IMR-90 (cell line): ENCODE measurements around the gene KCTD3. TPM values are rescaled to one million over a fixed set of nuclear protein-coding genes. Genes with fewer than 3 reads are reported as not detected.
A peak's percentile ranks its signal among the peaks of the same experiment; 100 is the strongest.

ENCODE experiments used
- ATAC-seq: fragments of 200-7000 bp; cut with Tn5 transposase; 2 replicates; pipeline ENCODE4 v1.9.1; 2020; ENCODE audit warnings: low read depth, mild to moderate bottlenecking, moderate library complexity
- BruUV-seq: library from RNA; stranded (reverse); fragments of 400-500 nt; replicated peaks from 2 replicates; lab custom pipeline; 2021; lab: Mats Ljungman, UMichigan
- CTCF ChIA-PET: fragments of 300-600 bp; formaldehyde crosslinking; extraction: SDS; loops from one replicate; lab custom pipeline; 2021; ENCODE audit warnings: antibody characterized with exemption; lab: Yijun Ruan, JAX
- POLR2A ChIA-PET: fragments of 300-600 bp; sonication (Branson Sonifier 250); formaldehyde crosslinking; loops from one replicate; lab custom pipeline; 2022; ENCODE audit warnings: antibody characterized with exemption; ENCODE audit not compliant: unreplicated experiment; lab: Charles Lee
- DNase-seq: peaks from one replicate; pipeline ENCODE4 v3.0.0; 2013
- H2AFZ ChIP-seq: replicated peaks from 2 replicates; pipeline ENCODE3; 2013; ENCODE audit warnings: low read length, mild to moderate bottlenecking; ENCODE audit not compliant: poor library complexity
- H2AK5ac ChIP-seq: 2 replicates; pipeline ENCODE4 v1.6.1; 2013; ENCODE audit warnings: low read depth, low read length, inconsistent platforms
- H2AK9ac ChIP-seq: replicated peaks from 2 replicates; pipeline ENCODE3; 2013; ENCODE audit warnings: mild to moderate bottlenecking, low read depth, low read length, moderate library complexity; ENCODE audit not compliant: poor library complexity
- H2BK120ac ChIP-seq: 2 replicates; pipeline ENCODE4 v1.6.1; 2013; ENCODE audit warnings: low read depth, low read length, inconsistent platforms
- H2BK15ac ChIP-seq: 3 replicates; pipeline ENCODE4 v1.6.1; 2013; ENCODE audit warnings: low read depth, low read length, inconsistent platforms
- H2BK20ac ChIP-seq: 2 replicates; pipeline ENCODE4 v1.6.1; 2013; ENCODE audit warnings: low read depth, mild to moderate bottlenecking, inconsistent platforms, low read length, moderate library complexity
- H2BK5ac ChIP-seq: 2 replicates; pipeline ENCODE4 v1.6.1; 2013; ENCODE audit warnings: mild to moderate bottlenecking, low read depth, low read length, inconsistent platforms; ENCODE audit not compliant: poor library complexity, severe bottlenecking
- H3K14ac ChIP-seq: replicated peaks from 2 replicates; pipeline ENCODE4 v1.6.1; 2013; ENCODE audit warnings: low read depth, low read length, inconsistent platforms
- H3K18ac ChIP-seq: 2 replicates; pipeline ENCODE4 v1.6.1; 2013; ENCODE audit warnings: low read depth, low read length, control low read depth
- H3K23ac ChIP-seq: 2 replicates; pipeline ENCODE4 v1.6.1; 2013; ENCODE audit warnings: low read depth, low read length, inconsistent platforms
- H3K27ac ChIP-seq: 2 replicates; pipeline ENCODE4 v1.5.1; 2013; ENCODE audit warnings: mild to moderate bottlenecking, control low read depth, low read length; ENCODE audit not compliant: insufficient read depth
- H3K27me3 ChIP-seq: 2 replicates; pipeline ENCODE4 v1.6.1; 2013; ENCODE audit warnings: low read length; ENCODE audit not compliant: control insufficient read depth, insufficient read depth
- H3K36me3 ChIP-seq: 2 replicates; pipeline ENCODE4 v1.6.1; 2013; ENCODE audit warnings: low read length, mixed read lengths; ENCODE audit not compliant: control insufficient read depth, insufficient read depth
- H3K4ac ChIP-seq: 2 replicates; pipeline ENCODE4 v1.6.1; 2013; ENCODE audit warnings: low read depth, low read length, inconsistent platforms
- H3K4me1 ChIP-seq: 2 replicates; pipeline ENCODE4 v1.6.1; 2013; ENCODE audit warnings: low read length, mixed read lengths; ENCODE audit not compliant: control insufficient read depth, insufficient read depth
- H3K4me2 ChIP-seq: 2 replicates; pipeline ENCODE4 v1.6.1; 2013; ENCODE audit warnings: low read depth, mild to moderate bottlenecking, control low read depth, low read length, moderate library complexity
- H3K4me3 ChIP-seq: 2 replicates; pipeline ENCODE4 v1.5.1; 2013; ENCODE audit warnings: low read depth, mild to moderate bottlenecking, control low read depth, low read length, moderate library complexity; ENCODE audit not compliant: insufficient read depth
- H3K56ac ChIP-seq: 2 replicates; pipeline ENCODE4 v1.6.1; 2013; ENCODE audit warnings: low read length, inconsistent platforms; ENCODE audit not compliant: insufficient read depth; ENCODE audit errors: extremely low read depth
- H3K79me1 ChIP-seq, 2 experiments: 2 replicates each; pipeline ENCODE4 v1.6.1; 2013; ENCODE audit warnings: low read length in 2 of 2, inconsistent platforms in 1 of 2, low read depth in 1 of 2
- H3K9ac ChIP-seq: 2 replicates; pipeline ENCODE4 v1.6.1; 2013; ENCODE audit warnings: low read depth, low read length, control low read depth
- H3K9me1 ChIP-seq: 2 replicates; pipeline ENCODE4 v1.6.1; 2013; ENCODE audit warnings: low read length, inconsistent platforms; ENCODE audit not compliant: insufficient read depth
- H3K9me3 ChIP-seq: 2 replicates; pipeline ENCODE4 v1.6.1; 2013; ENCODE audit warnings: low read length; ENCODE audit not compliant: control insufficient read depth, insufficient read depth
- H4K20me1 ChIP-seq: 2 replicates; pipeline ENCODE4 v1.6.1; 2013; ENCODE audit warnings: low read length, inconsistent platforms; ENCODE audit not compliant: insufficient read depth
- H4K5ac ChIP-seq: 2 replicates; pipeline ENCODE4 v1.6.1; 2013; ENCODE audit warnings: mild to moderate bottlenecking, low read depth, low read length, control low read depth
- H4K8ac ChIP-seq, 2 experiments: 2 replicates each; pipeline ENCODE4 v1.6.1; 2013; ENCODE audit warnings: low read depth in 2 of 2, low read length in 2 of 2, control low read depth in 1 of 2, inconsistent platforms in 1 of 2
- H4K91ac ChIP-seq: 2 replicates; pipeline ENCODE4 v1.6.1; 2013; ENCODE audit warnings: low read depth, low read length, inconsistent platforms; ENCODE audit not compliant: insufficient read depth
- BHLHE40 ChIP-seq: fragments of 150-350 bp; IDR thresholded peaks from 2 replicates; pipeline ENCODE4 v1.6.1; 2016; ENCODE audit warnings: mild to moderate bottlenecking, low read depth, low read length
- CHD1 ChIP-seq: IDR thresholded peaks from 2 replicates; pipeline ENCODE4 v1.6.1; 2012; ENCODE audit warnings: low read depth, low read length, improper control_type of control experiment
- ELK1 ChIP-seq: fragments of 150-350 bp; IDR thresholded peaks from 2 replicates; pipeline ENCODE4 v1.6.1; 2016; ENCODE audit warnings: low read depth, mild to moderate bottlenecking, low read length, moderate library complexity, borderline replicate concordance
- MAFK ChIP-seq: IDR thresholded peaks from 2 replicates; pipeline ENCODE4 v1.6.1; 2012; ENCODE audit warnings: low read depth, low read length, improper control_type of control experiment
- NFE2L2 ChIP-seq: fragments of 150-350 bp; IDR thresholded peaks from 2 replicates; pipeline ENCODE4 v1.6.1; 2016; ENCODE audit warnings: low read depth, mild to moderate bottlenecking, low read length
- POLR2A ChIP-seq: IDR thresholded peaks from 2 replicates; pipeline ENCODE4 v1.6.1; 2012; ENCODE audit warnings: mild to moderate bottlenecking, low read depth, low read length
- RCOR1 ChIP-seq: IDR thresholded peaks from 2 replicates; pipeline ENCODE4 v1.6.1; 2012; ENCODE audit warnings: mild to moderate bottlenecking, low read length, improper control_type of control experiment; ENCODE audit not compliant: insufficient replicate concordance
- RFX5 ChIP-seq: IDR thresholded peaks from 2 replicates; pipeline ENCODE4 v1.8.0; 2012; ENCODE audit warnings: low read depth, mild to moderate bottlenecking, low read length, moderate library complexity
- SMC3 ChIP-seq: fragments of 150-350 bp; IDR thresholded peaks from 2 replicates; pipeline ENCODE4 v1.6.1; 2016; ENCODE audit warnings: low read depth, mild to moderate bottlenecking, antibody characterized with exemption, low read length, moderate library complexity
- USF2 ChIP-seq: fragments of 150-350 bp; IDR thresholded peaks from 2 replicates; pipeline ENCODE4 v1.6.1; 2017; ENCODE audit warnings: mild to moderate bottlenecking, antibody characterized with exemption, low read length, low read depth
- WGBS, 2 experiments: methylation state at CpG; one replicate each; pipeline versions ENCODE4 v1.1.5 to v1.1.7; 2013; ENCODE audit warnings: missing lambda C conversion rate in 2 of 2; ENCODE audit not compliant: insufficient read length in 1 of 2; ENCODE audit errors: extremely low coverage in 2 of 2; 5-methylcytosine and 5-hydroxymethylcytosine counted together
- dilution Hi-C: fragments of 300-500 bp; cut with HindIII; formaldehyde crosslinking; loops from one replicate; pipeline ENCODE4 v1.14.3; 2018; ENCODE audit warnings: low sequenced_read_pairs; ENCODE audit not compliant: unreplicated experiment
- in situ Hi-C: fragments of 300-500 bp; cut with MboI; formaldehyde crosslinking; loops from 3 replicates; pipeline ENCODE4 v1.14.3; 2019; ENCODE audit warnings: low sequenced_read_pairs, inconsistent platforms, mixed read lengths
- intact Hi-C: fragments of 100-400 bp; cut with micrococcal nuclease; formaldehyde crosslinking; loops from 2 replicates; pipeline ENCODE4 v1.10.0; 2022
- polyA plus RNA-seq, 3 experiments: library from polyadenylated mRNA; depleted of rRNA; stranded (reverse); fragments of >200 nt; gene quantifications; 2 replicates each; pipeline ENCODE4 v1.2.3, GENCODE V29; 2012; ENCODE audit warnings: low replicate concordance in 1 of 3
- total RNA-seq: library from RNA; depleted of rRNA; stranded (reverse); fragments of >200 nt; gene quantifications from 2 replicates; pipeline ENCODE4 v1.2.3, GENCODE V29; 2012

The KCTD3 gene
- total and polyA plus RNA-seq, 2 of the 4 experiments (the other 2 are of a cell fraction): 43.6 to 49.5 TPM

GRCh38 chr1:215606036-215606435 lies 38.9 kb downstream of the KCTD3 start:
- BruUV-seq: no TSS peak
- POLR2A ChIA-PET: no interaction called here

More at GRCh38 chr1:215606036-215606435, 38.9 kb downstream of the KCTD3 start:
- CTCF ChIA-PET: no interaction called here
- Histone ChIP-seq H3K9ac (no peak overlapping the region), H3K4me3 (no peak overlapping the region), H3K9me1 (peaks cover 2% of the 10 kb centered on the region; the same call in 1 of the 2 replicates), H3K18ac (no peak overlapping the region), H4K8ac (no peak overlapping the region), H2BK5ac (no peak overlapping the region), H3K9me3 (no peaks in the 10 kb centered on the region), H3K36me3 (peaks cover 13% of the 10 kb centered on the region), H3K79me1 (peaks cover 6 to 7% of the 10 kb centered on the region in 2 experiments), H2AFZ (no peak overlapping the region), H3K14ac (no peak overlapping the region), H2AK9ac (no peak overlapping the region), H3K4me2 (no peak overlapping the region), H3K56ac (no peak overlapping the region), H4K20me1 (no peaks in the 10 kb centered on the region), H3K4me1 (peaks cover 7% of the 10 kb centered on the region), H2BK20ac (no peak overlapping the region), H3K23ac (no peak overlapping the region), H3K27ac (peak overlapping the region; percentile 69; the same call in 1 of the 2 replicates), H2BK120ac (no peak overlapping the region), H4K91ac (no peak overlapping the region), H2BK15ac (no peak overlapping the region), H2AK5ac (no peak overlapping the region), H3K27me3 (no peaks in the 10 kb centered on the region), H3K4ac (no peak overlapping the region), H4K5ac (no peak overlapping the region; the same call in 1 of the 2 replicates)
- no peak for ATAC-seq
- dilution Hi-C loops: no loop called here
- intact Hi-C loops: loop anchor here (2.0 kb wide), 1 partner anchor 77 kb away; no protein-coding TSS in a partner anchor
- WGBS, 2 experiments: no CpG with 5 or more reads among the region's 3 CpGs
- in situ Hi-C loops: no loop called here
- no peak for DNase-seq
- TF ChIP-seq BHLHE40: no peak
- no peak for TF ChIP-seq NFE2L2
- TF ChIP-seq RCOR1: no peak
- no peak for TF ChIP-seq MAFK
- no peak for TF ChIP-seq CHD1
- TF ChIP-seq RFX5: no peak
- no peak for TF ChIP-seq ELK1
- TF ChIP-seq POLR2A: no peak
- TF ChIP-seq USF2: no peak
- TF ChIP-seq SMC3: no peak
